H9 (cell line): ENCODE data around the gene SLC16A1. TPM values are rescaled to one million over a fixed set of nuclear protein-coding genes. Genes with fewer than 3 reads are reported as not detected.

ENCODE experiments used
- DNase-seq: peaks from one replicate; pipeline ENCODE4 v3.0.0-alpha.2; 2017
- H2AFZ ChIP-seq: one replicate; pipeline ENCODE4 v1.6.1; 2013; ENCODE audit warnings: mild to moderate bottlenecking, low read length, control low read depth, moderate library complexity
- H2AK5ac ChIP-seq: 2 replicates; pipeline ENCODE4 v1.6.1; 2013; ENCODE audit warnings: low read length, control low read depth, mixed read lengths; ENCODE audit not compliant: insufficient read length
- H2BK120ac ChIP-seq: one replicate; pipeline ENCODE4 v1.6.1; 2013; ENCODE audit warnings: low read depth, mild to moderate bottlenecking, low read length, control low read depth, inconsistent platforms; ENCODE audit not compliant: poor library complexity, severe bottlenecking
- H2BK12ac ChIP-seq: 2 replicates; pipeline ENCODE4 v1.6.1; 2013; ENCODE audit warnings: low read length, control low read depth, mixed read lengths, low read depth; ENCODE audit not compliant: insufficient read length
- H2BK15ac ChIP-seq: 2 replicates; pipeline ENCODE4 v1.6.1; 2013; ENCODE audit warnings: low read depth, low read length, control low read depth
- H2BK20ac ChIP-seq: one replicate; pipeline ENCODE4 v1.6.1; 2013; ENCODE audit warnings: low read depth, mild to moderate bottlenecking, low read length, control low read depth, inconsistent platforms; ENCODE audit not compliant: poor library complexity, severe bottlenecking
- H2BK5ac ChIP-seq: 2 replicates; pipeline ENCODE4 v1.6.1; 2013; ENCODE audit warnings: low read length, control low read depth, mixed read lengths; ENCODE audit not compliant: insufficient read length
- H3K14ac ChIP-seq: 2 replicates; pipeline ENCODE4 v1.6.1; 2013; ENCODE audit warnings: low read length, control low read depth; ENCODE audit not compliant: insufficient read depth
- H3K18ac ChIP-seq: 2 replicates; pipeline ENCODE4 v1.6.1; 2013; ENCODE audit warnings: low read depth, mild to moderate bottlenecking, mixed read lengths, low read length, control low read depth; ENCODE audit not compliant: insufficient read length
- H3K23ac ChIP-seq: 2 replicates; pipeline ENCODE4 v1.6.1; 2013; ENCODE audit warnings: low read length, control low read depth, mixed read lengths, low read depth; ENCODE audit not compliant: insufficient read length
- H3K23me2 ChIP-seq: 2 replicates; pipeline ENCODE4 v1.6.1; 2013; ENCODE audit warnings: low read depth, mild to moderate bottlenecking, mixed read lengths, low read length, control low read depth; ENCODE audit not compliant: insufficient read length, poor library complexity, severe bottlenecking
- H3K27ac ChIP-seq: 2 replicates; pipeline ENCODE4 v1.5.1; 2013; ENCODE audit warnings: low read length, control low read depth, mixed read lengths, low read depth; ENCODE audit not compliant: insufficient read length
- H3K27me3 ChIP-seq: 2 replicates; pipeline ENCODE4 v1.6.1; 2013; ENCODE audit warnings: low read length, control low read depth, inconsistent platforms; ENCODE audit not compliant: insufficient read depth
- H3K4ac ChIP-seq: 2 replicates; pipeline ENCODE4 v1.6.1; 2013; ENCODE audit warnings: low read depth, mild to moderate bottlenecking, control low read depth, inconsistent platforms, low read length, moderate library complexity
- H3K4me1 ChIP-seq: 2 replicates; pipeline ENCODE4 v1.6.1; 2013; ENCODE audit warnings: low read length, control low read depth, inconsistent platforms; ENCODE audit not compliant: insufficient read depth
- H3K4me2 ChIP-seq: 2 replicates; pipeline ENCODE4 v1.6.1; 2013; ENCODE audit warnings: low read length, control low read depth, mixed read lengths; ENCODE audit not compliant: insufficient read length, insufficient read depth
- H3K56ac ChIP-seq: 2 replicates; pipeline ENCODE4 v1.6.1; 2013; ENCODE audit warnings: low read depth, mild to moderate bottlenecking, mixed read lengths, low read length, control low read depth; ENCODE audit not compliant: insufficient read length
- H3K79me1 ChIP-seq: 2 replicates; pipeline ENCODE4 v1.6.1; 2013; ENCODE audit warnings: low read depth, mild to moderate bottlenecking, moderate library complexity, low read length, control low read depth, inconsistent platforms; ENCODE audit not compliant: insufficient read depth, poor library complexity, severe bottlenecking
- H3K79me2 ChIP-seq: 2 replicates; pipeline ENCODE4 v1.6.1; 2013; ENCODE audit warnings: low read length, control low read depth, inconsistent platforms; ENCODE audit not compliant: insufficient read depth
- H3K9ac ChIP-seq: 2 replicates; pipeline ENCODE4 v1.6.1; 2013; ENCODE audit warnings: low read length, control low read depth, mixed read lengths; ENCODE audit not compliant: insufficient read length; ENCODE audit errors: extremely low read depth
- H3K9me3 ChIP-seq: one replicate; pipeline ENCODE4 v1.6.1; 2013; ENCODE audit warnings: low read depth, low read length, inconsistent platforms; ENCODE audit not compliant: control insufficient read depth
- H3T11ph ChIP-seq: one replicate; pipeline ENCODE4 v1.6.1; 2013; ENCODE audit warnings: mild to moderate bottlenecking, low read length, control low read depth, inconsistent platforms
- H4K20me1 ChIP-seq: one replicate; pipeline ENCODE4 v1.6.1; 2013; ENCODE audit not compliant: control insufficient read depth, insufficient read length, insufficient read depth
- H4K5ac ChIP-seq: 2 replicates; pipeline ENCODE4 v1.6.1; 2013; ENCODE audit warnings: low read depth, mild to moderate bottlenecking, mixed read lengths, low read length, control low read depth; ENCODE audit not compliant: insufficient read length
- H4K8ac ChIP-seq: replicated peaks from 2 replicates; pipeline ENCODE4 v1.6.1; 2013; ENCODE audit warnings: low read length, control low read depth, mixed read lengths, low read depth; ENCODE audit not compliant: insufficient read length
- H4K91ac ChIP-seq: 2 replicates; pipeline ENCODE4 v1.6.1; 2013; ENCODE audit warnings: low read depth, mild to moderate bottlenecking, moderate library complexity, mixed read lengths, low read length, control low read depth; ENCODE audit not compliant: insufficient read length
- H3K27ac Mint-ChIP-seq, 3 experiments: 2 replicates in 2 of 3; 3 replicates in 1 of 3; pipeline ENCODE4 v1.8.0; 2020 to 2021; ENCODE audit warnings: mixed read lengths in 3 of 3, mild to moderate bottlenecking in 1 of 3, moderate library complexity in 1 of 3
- H3K27me3 Mint-ChIP-seq: 2 replicates; pipeline ENCODE4 v1.8.0; 2021; ENCODE audit warnings: low read depth, mild to moderate bottlenecking, moderate library complexity, mixed read lengths
- H3K36me3 Mint-ChIP-seq, 3 experiments: 2 replicates in 2 of 3; 3 replicates in 1 of 3; pipeline ENCODE4 v1.8.0; 2020 to 2021; ENCODE audit warnings: low read depth in 3 of 3, mixed read lengths in 3 of 3; ENCODE audit not compliant: insufficient read depth in 1 of 3
- H3K4me1 Mint-ChIP-seq, 2 experiments: 2 replicates each; pipeline ENCODE4 v1.8.0; 2020; ENCODE audit warnings: mixed read lengths in 2 of 2
- H3K4me3 Mint-ChIP-seq, 2 experiments: 2 replicates in 1 of 2; 3 replicates in 1 of 2; pipeline ENCODE4 v1.8.0; 2020 to 2021; ENCODE audit warnings: mild to moderate bottlenecking in 2 of 2, mixed read lengths in 2 of 2, moderate library complexity in 1 of 2
- H3K9me3 Mint-ChIP-seq, 2 experiments: 2 replicates in 1 of 2; 3 replicates in 1 of 2; pipeline ENCODE4 v1.8.0; 2020; ENCODE audit warnings: mild to moderate bottlenecking in 2 of 2, mixed read lengths in 2 of 2, moderate library complexity in 1 of 2
- CTCF ChIP-seq: fragments of 200-600 bp; sonication (generic); conservative IDR thresholded peaks from 3 replicates; pipeline ENCODE4 v1.8.0; 2021; ENCODE audit warnings: antibody characterized with exemption, mild to moderate bottlenecking
- WGBS: extraction: QIAGEN DNeasy Blood & Tissue Kit; methylation state at CpG from one replicate; pipeline ENCODE4 v1.1.7; 2013; ENCODE audit warnings: missing lambda C conversion rate, low lambda C conversion rate, mixed read lengths; ENCODE audit not compliant: insufficient read length; ENCODE audit errors: extremely low coverage; 5-methylcytosine and 5-hydroxymethylcytosine counted together
- total RNA-seq: library from RNA; stranded (reverse); gene quantifications from 2 replicates; pipeline ENCODE4 v1.2.1, GENCODE V29; 2021

Gene SLC16A1
- total RNA-seq, 1 experiment from 2014 or later: 381 TPM

- no peak for DNase-seq
- H3K4me1 Mint-ChIP-seq: no peaks in the 10 kb centered on the region
- Histone ChIP-seq H3K79me2 (no peaks in the 10 kb centered on the region), H2BK5ac (no peak overlapping the region), H3K27ac (no peak overlapping the region), H4K91ac (no peak overlapping the region), H2BK12ac (no peak overlapping the region), H3K9ac (no peak overlapping the region), H3T11ph (no peak overlapping the region), H3K79me1 (no peaks in the 10 kb centered on the region), H4K5ac (no peak overlapping the region), H3K27me3 (no peaks in the 10 kb centered on the region), H3K4ac (no peak overlapping the region), H3K9me3 (no peaks in the 10 kb centered on the region), H2AFZ (no peak overlapping the region), H3K4me2 (no peak overlapping the region), H3K14ac (no peak overlapping the region), H2BK15ac (no peak overlapping the region), H4K20me1 (no peaks in the 10 kb centered on the region), H3K18ac (no peak overlapping the region), H2BK120ac (no peak overlapping the region), H2BK20ac (no peak overlapping the region), H3K4me1 (no peaks in the 10 kb centered on the region), H3K23me2 (no peaks in the 10 kb centered on the region), H3K56ac (no peak overlapping the region), H4K8ac (no peak overlapping the region), H3K23ac (no peak overlapping the region), H2AK5ac (no peak overlapping the region)
- WGBS: no CpG with 5 or more reads among the region's 1 CpG
- H3K36me3 Mint-ChIP-seq: peaks cover 30 to 48% (median 40%) of the 10 kb centered on the region in 3 experiments; a peak in 6 of 7 replicates
- no peak overlapping the region for H3K4me3 Mint-ChIP-seq
- peak overlapping the region in 1 of 3 experiments; percentile 80; a peak in 2 of 7 replicates for H3K27ac Mint-ChIP-seq
- no peak for TF ChIP-seq CTCF
- no peaks in the 10 kb centered on the region for H3K9me3 Mint-ChIP-seq
- no peaks in the 10 kb centered on the region for H3K27me3 Mint-ChIP-seq
These were observed 15.0 kb upstream of the SLC16A1 start for GRCh38 chr1:112971006-112971405.
